GM23338 (cell line): ENCODE data around the gene SRGAP1. TPM values are rescaled to one million over a fixed set of nuclear protein-coding genes. Genes with fewer than 3 reads are reported as not detected.

ENCODE experiments used
- ATAC-seq: fragments of 200-7000 bp; cut with Tn5 transposase; 3 replicates; pipeline ENCODE4 v1.9.1; 2020
- DNase-seq: peaks from one replicate; pipeline ENCODE4 v3.0.0-alpha.2; 2015; ENCODE audit warnings: low spot score
- H2AFZ ChIP-seq: fragments of 200-600 bp; sonication (generic); 2 replicates; pipeline ENCODE4 v1.8.0; 2016; ENCODE audit warnings: antibody characterized with exemption, mild to moderate bottlenecking, moderate library complexity
- H3F3A ChIP-seq: fragments of 200-600 bp; sonication (generic); replicated peaks from 2 replicates; pipeline ENCODE4 v1.8.0; 2017; ENCODE audit warnings: antibody characterized with exemption, mixed run types, low read depth
- H3K27ac ChIP-seq: fragments of 200-600 bp; sonication (generic); 2 replicates; pipeline ENCODE4 v1.6.1; 2016; ENCODE audit warnings: low read depth
- H3K27me3 ChIP-seq: fragments of 200-600 bp; sonication (generic); 2 replicates; pipeline ENCODE4 v1.8.0; 2016; ENCODE audit warnings: mild to moderate bottlenecking, mixed run types, moderate library complexity; ENCODE audit not compliant: insufficient read depth
- H3K36me3 ChIP-seq: fragments of 200-600 bp; sonication (generic); 2 replicates; pipeline ENCODE4 v1.8.0; 2016; ENCODE audit warnings: mild to moderate bottlenecking; ENCODE audit not compliant: insufficient read depth
- H3K4me1 ChIP-seq: fragments of 200-600 bp; sonication (generic); 2 replicates; pipeline ENCODE4 v1.8.0; 2016; ENCODE audit warnings: mild to moderate bottlenecking, moderate library complexity; ENCODE audit not compliant: insufficient read depth
- H3K4me2 ChIP-seq: fragments of 200-600 bp; sonication (generic); 2 replicates; pipeline ENCODE4 v1.7.1; 2017; ENCODE audit warnings: mixed run types
- H3K4me3 ChIP-seq: fragments of 200-600 bp; sonication (generic); 2 replicates; pipeline ENCODE4 v1.6.1; 2016; ENCODE audit warnings: mixed run types
- H3K79me2 ChIP-seq: fragments of 200-600 bp; sonication (generic); replicated peaks from 2 replicates; pipeline ENCODE4 v1.8.0; 2017; ENCODE audit warnings: mild to moderate bottlenecking; ENCODE audit not compliant: insufficient read depth
- H3K9me2 ChIP-seq: fragments of 200-600 bp; sonication (generic); 2 replicates; pipeline ENCODE4 v1.8.0; 2017; ENCODE audit not compliant: insufficient read depth
- H4K20me1 ChIP-seq: fragments of 200-600 bp; sonication (generic); replicated peaks from 2 replicates; pipeline ENCODE4 v1.8.0; 2017; ENCODE audit warnings: mild to moderate bottlenecking; ENCODE audit not compliant: insufficient read depth
- H3K27ac Mint-ChIP-seq: 2 replicates; pipeline ENCODE4 v1.8.0; 2020; ENCODE audit warnings: inconsistent platforms, mild to moderate bottlenecking, moderate library complexity, mixed read lengths
- H3K27me3 Mint-ChIP-seq: 3 replicates; pipeline ENCODE4 v1.8.0; 2022; ENCODE audit warnings: low read depth, mild to moderate bottlenecking, moderate library complexity, mixed read lengths, inconsistent platforms; ENCODE audit not compliant: insufficient read depth, poor library complexity
- H3K36me3 Mint-ChIP-seq: 3 replicates; pipeline ENCODE4 v1.8.0; 2021; ENCODE audit warnings: low read depth, mild to moderate bottlenecking, inconsistent platforms, moderate library complexity, mixed read lengths
- H3K4me1 Mint-ChIP-seq: 3 replicates; pipeline ENCODE4 v1.8.0; 2020; ENCODE audit warnings: mild to moderate bottlenecking, inconsistent platforms, mixed read lengths
- H3K4me3 Mint-ChIP-seq: 3 replicates; pipeline ENCODE4 v1.8.0; 2021; ENCODE audit warnings: moderate library complexity, mild to moderate bottlenecking, inconsistent platforms, mixed read lengths
- H3K9me3 Mint-ChIP-seq: 3 replicates; pipeline ENCODE4 v1.8.0; 2020; ENCODE audit warnings: moderate library complexity, mild to moderate bottlenecking, inconsistent platforms, mixed read lengths
- CREB1 ChIP-seq: fragments of 250-450 bp; sonication (Bioruptor Pico); IDR thresholded peaks from 2 replicates; pipeline ENCODE4 v1.5.0; 2020; ENCODE audit warnings: low read depth, mild to moderate bottlenecking, moderate library complexity
- EZH2 ChIP-seq: fragments of 200-600 bp; sonication (generic); IDR thresholded peaks from one replicate; pipeline ENCODE4 v1.8.0; 2017; ENCODE audit warnings: antibody characterized with exemption, mild to moderate bottlenecking, low read depth; ENCODE audit not compliant: unreplicated experiment
- EZH2phosphoT487 ChIP-seq: fragments of 200-600 bp; sonication (generic); IDR thresholded peaks from one replicate; pipeline ENCODE4 v1.8.1; 2018; ENCODE audit warnings: antibody characterized with exemption; ENCODE audit not compliant: unreplicated experiment
- NANOG ChIP-seq: IDR thresholded peaks from 2 replicates; pipeline ENCODE4 v1.6.1; 2016; ENCODE audit warnings: antibody characterized with exemption, borderline replicate concordance
- POLR2AphosphoS5 ChIP-seq: IDR thresholded peaks from 2 replicates; pipeline ENCODE4 v1.6.1; 2016; ENCODE audit warnings: antibody characterized with exemption, low read depth
- REST ChIP-seq: IDR thresholded peaks from one replicate; pipeline ENCODE4 v1.6.1; 2018; ENCODE audit warnings: antibody characterized with exemption; ENCODE audit not compliant: unreplicated experiment
- STAT1 ChIP-seq: IDR thresholded peaks from one replicate; pipeline ENCODE4 v1.6.1; 2016; ENCODE audit warnings: antibody characterized with exemption; ENCODE audit not compliant: unreplicated experiment
- ZNF114 ChIP-seq: fragments of 250-450 bp; sonication (Bioruptor Pico); IDR thresholded peaks from 2 replicates; pipeline ENCODE4 v1.5.0; 2020; ENCODE audit warnings: mild to moderate bottlenecking, moderate library complexity
- ZNF462 ChIP-seq: fragments of 250-450 bp; sonication (Bioruptor Pico); IDR thresholded peaks from 2 replicates; pipeline ENCODE4 v1.5.0; 2020; ENCODE audit warnings: mild to moderate bottlenecking, moderate library complexity
- polyA plus RNA-seq: library from polyadenylated mRNA; unstranded; fragments of >200 nt; fragmentation: Nextera tagmentation; extraction: Ambion mirVana; gene quantifications from 2 replicates; pipeline ENCODE4 v1.2.1, GENCODE V29; 2016
- total RNA-seq: library from RNA; depleted of rRNA; stranded (reverse); fragments of >200 nt; shearing (Covaris generic); gene quantifications from 2 replicates; pipeline ENCODE4 v1.2.3, GENCODE V29; 2014
- TF ChIP-seq, protein P1 (sequence below): IDR thresholded peaks from 2 replicates; pipeline ENCODE4 v1.6.1; 2016; ENCODE audit warnings: antibody characterized with exemption
- TF ChIP-seq, protein P2 (sequence below), 2 experiments: fragments of 200-600 bp in 1 of 2; sonication (generic) in 1 of 2; conservative IDR thresholded peaks; 2 replicates each; pipeline versions ENCODE4 v1.5.1 to v1.6.1; 2016 to 2017; ENCODE audit warnings: antibody characterized with exemption in 2 of 2, low read depth in 2 of 2, mild to moderate bottlenecking in 2 of 2, moderate library complexity in 1 of 2

SRGAP1 gene
- total and polyA plus RNA-seq, 2 experiments from 2014 or later, result 6.1 to 8.1 TPM

GRCh38 chr12:64147011-64147631, 302.6 kb downstream of the SRGAP1 start:
- Mint-ChIP-seq H3K36me3 (no peaks in the 10 kb centered on the region), H3K9me3 (no peaks in the 10 kb centered on the region), H3K27ac (no peak overlapping the region), H3K27me3 (no peaks in the 10 kb centered on the region), H3K4me3 (no peak overlapping the region), H3K4me1 (no peaks in the 10 kb centered on the region)
- no peak overlapping the region for H3K4me3 ChIP-seq
- no peak for TF ChIP-seq REST
- no peak for TF ChIP-seq EZH2phosphoT487
- TF ChIP-seq, protein P1, sequence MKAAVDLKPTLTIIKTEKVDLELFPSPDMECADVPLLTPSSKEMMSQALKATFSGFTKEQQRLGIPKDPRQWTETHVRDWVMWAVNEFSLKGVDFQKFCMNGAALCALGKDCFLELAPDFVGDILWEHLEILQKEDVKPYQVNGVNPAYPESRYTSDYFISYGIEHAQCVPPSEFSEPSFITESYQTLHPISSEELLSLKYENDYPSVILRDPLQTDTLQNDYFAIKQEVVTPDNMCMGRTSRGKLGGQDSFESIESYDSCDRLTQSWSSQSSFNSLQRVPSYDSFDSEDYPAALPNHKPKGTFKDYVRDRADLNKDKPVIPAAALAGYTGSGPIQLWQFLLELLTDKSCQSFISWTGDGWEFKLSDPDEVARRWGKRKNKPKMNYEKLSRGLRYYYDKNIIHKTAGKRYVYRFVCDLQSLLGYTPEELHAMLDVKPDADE, result no peak
- no peak for TF ChIP-seq CREB1 (CRISPR knock-in tag)
- TF ChIP-seq POLR2AphosphoS5, result no peak
- TF ChIP-seq ZNF462 (CRISPR knock-in tag), result no peak
- TF ChIP-seq ZNF114, result no peak
- no peak for TF ChIP-seq EZH2
- TF ChIP-seq, protein P2, sequence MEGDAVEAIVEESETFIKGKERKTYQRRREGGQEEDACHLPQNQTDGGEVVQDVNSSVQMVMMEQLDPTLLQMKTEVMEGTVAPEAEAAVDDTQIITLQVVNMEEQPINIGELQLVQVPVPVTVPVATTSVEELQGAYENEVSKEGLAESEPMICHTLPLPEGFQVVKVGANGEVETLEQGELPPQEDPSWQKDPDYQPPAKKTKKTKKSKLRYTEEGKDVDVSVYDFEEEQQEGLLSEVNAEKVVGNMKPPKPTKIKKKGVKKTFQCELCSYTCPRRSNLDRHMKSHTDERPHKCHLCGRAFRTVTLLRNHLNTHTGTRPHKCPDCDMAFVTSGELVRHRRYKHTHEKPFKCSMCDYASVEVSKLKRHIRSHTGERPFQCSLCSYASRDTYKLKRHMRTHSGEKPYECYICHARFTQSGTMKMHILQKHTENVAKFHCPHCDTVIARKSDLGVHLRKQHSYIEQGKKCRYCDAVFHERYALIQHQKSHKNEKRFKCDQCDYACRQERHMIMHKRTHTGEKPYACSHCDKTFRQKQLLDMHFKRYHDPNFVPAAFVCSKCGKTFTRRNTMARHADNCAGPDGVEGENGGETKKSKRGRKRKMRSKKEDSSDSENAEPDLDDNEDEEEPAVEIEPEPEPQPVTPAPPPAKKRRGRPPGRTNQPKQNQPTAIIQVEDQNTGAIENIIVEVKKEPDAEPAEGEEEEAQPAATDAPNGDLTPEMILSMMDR (conservative IDR thresholded peaks at IDR 0.05; ENCODE audit: low read depth in 2 of 2), result no peak
- TF ChIP-seq STAT1, result no peak
- no peak for TF ChIP-seq NANOG
- H3K9me2 ChIP-seq, result 0 out of 2 replicates have a peak, but pooled peaks cover 7% of the 10 kb centered on the region
- H3K4me2 ChIP-seq, result peak overlapping the region; percentile 51; the same call in 1 of the 2 replicates
- H3K4me1 ChIP-seq, result no peaks in the 10 kb centered on the region
- no peaks in the 10 kb centered on the region for H4K20me1 ChIP-seq
- no peaks in the 10 kb centered on the region for H3K79me2 ChIP-seq
- no peaks in the 10 kb centered on the region; the same call in 1 of the 2 replicates for H3K36me3 ChIP-seq
- ATAC-seq, result peak; percentile 26; the same call in 1 of the 3 replicates
- DNase-seq, result no peak
- no peaks in the 10 kb centered on the region for H3F3A ChIP-seq
- no peak overlapping the region for H2AFZ ChIP-seq
- no peaks in the 10 kb centered on the region for H3K27me3 ChIP-seq
- H3K27ac ChIP-seq, result no peak overlapping the region
